Measurements from ENCODE around the gene CACNA1C.
"Not testable (repeated sequence)": the region's sequence is repeated elsewhere in the genome, so short reads cannot be mapped to it uniquely, and the experiment has no call there.

CACNA1C gene

DNA sequence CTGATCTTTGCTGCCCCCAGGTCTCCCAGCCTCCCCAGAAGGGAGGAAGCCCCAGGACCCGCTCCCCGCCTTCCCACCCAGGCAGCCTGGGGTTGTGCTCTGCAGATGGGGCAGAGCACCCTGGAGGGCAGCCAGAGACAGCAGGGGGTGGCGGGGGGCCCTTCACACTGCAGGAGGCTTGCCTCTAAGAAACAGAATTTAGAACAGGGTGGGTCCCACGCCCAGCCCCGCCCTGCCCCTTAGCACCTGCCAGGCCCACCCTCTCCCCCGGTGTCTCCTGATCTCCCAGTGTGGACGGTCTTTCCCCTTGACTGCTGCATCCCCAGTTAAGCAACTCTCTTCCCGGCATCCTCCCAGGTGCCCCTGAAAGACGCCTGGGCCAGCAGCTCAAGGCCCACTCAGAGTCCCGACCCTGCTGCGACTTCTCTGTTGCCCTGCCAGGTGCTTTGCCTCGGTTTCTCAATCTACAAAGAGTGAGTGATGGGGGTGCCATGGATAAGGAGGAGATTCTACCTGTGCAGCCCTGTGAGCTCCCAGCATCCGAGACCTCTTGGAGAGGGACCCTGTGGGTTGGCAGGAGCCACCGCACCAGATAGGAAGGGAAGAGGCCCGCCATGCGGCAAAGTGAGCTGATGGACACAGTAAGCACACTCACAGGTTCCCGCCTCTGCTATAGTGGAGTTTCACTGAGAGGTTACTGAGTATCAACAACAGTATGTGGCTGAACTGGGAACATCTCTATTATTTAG, 414.8 kb downstream of the CACNA1C start:
- no peak for DNase-seq

DNA sequence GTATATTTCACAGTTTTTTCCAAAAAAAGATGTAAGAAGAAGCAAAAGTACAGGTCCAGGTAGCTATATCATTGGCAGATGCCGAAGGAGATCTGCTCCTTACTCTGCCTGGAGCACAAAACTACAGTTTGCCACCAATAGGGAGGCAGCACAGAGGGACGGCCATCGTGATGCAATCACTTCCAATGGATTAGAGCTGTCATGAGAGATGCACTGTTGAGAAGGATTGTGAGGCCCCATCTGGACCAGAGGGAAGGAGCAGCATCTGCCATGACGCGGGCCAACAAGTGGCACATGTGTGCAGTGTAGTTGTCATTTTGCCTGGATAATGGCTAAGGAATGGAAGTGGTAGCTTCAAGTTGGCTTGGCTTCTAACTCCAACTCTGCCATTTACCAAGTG, 423.2 kb downstream of the CACNA1C start:
- no peak for DNase-seq

DNA sequence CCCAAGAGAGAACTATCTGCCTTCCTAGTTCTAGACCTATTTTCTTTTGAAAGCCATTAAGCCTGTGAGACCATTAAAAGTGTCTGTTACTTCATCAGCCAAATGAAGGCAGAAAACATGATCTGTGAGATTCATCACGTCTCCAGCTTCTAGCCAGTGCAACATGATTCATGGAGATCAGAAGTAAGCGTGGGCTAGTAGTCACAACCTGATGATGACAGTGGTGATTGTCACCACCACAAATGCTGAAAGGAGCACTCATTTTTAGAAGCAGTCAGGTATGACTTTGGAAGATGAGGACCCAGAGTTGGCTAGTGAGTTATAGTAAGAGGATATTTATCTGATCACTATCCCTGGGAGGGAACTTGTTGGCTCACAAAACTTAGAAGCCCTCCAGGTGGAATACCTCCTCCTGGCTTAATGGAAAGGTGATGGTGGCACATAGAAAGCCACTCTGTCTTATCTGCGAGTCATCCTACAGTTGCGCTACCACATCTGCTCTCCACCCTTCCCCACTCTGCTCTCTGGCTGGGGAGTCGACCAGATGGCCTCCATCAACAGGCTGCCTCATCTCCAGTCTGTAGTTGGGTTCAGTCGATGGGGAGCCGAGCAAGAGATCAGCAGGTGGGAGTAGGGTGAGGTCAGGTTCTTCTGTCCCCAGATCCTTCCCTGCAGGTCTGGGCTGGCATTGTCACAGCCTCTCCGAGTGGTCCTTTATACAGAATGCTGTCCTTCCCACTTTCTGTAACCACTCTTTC, 424.4 kb downstream of the CACNA1C start:
- DNase-seq: no peak

DNA sequence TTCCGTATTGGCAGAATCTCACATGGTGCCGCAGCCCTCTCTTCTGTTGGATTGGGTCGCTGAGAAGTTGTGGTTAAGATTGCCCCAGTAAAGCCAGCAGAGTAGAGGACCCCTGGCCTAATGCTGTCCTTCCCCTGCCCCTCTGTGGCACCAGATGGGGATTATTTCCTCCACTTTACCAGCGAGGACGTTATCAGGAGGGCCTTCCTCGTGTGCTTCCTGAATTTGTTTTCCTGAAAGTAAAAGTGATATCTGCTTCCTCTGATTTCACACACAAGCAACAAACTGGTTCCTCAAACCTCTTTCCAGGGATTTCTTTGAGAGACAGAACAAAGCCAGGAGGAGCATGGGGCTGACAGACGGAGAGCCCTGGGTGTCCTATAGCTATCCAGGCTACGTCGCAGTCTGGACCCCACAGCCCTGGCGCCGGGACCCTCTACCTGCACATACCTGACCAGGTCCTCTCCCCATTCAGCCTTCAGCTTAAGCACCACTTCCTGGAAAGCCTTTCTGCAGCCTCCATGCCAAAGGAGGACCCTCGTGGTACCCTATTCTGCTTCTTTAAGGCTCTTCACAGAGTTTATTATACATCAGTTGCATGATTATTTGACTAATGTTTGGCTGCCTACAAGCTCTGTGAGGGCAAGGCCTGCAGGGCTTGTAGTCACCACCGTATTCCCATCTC, 427.2 kb downstream of the CACNA1C start:
- no peak for DNase-seq

DNA sequence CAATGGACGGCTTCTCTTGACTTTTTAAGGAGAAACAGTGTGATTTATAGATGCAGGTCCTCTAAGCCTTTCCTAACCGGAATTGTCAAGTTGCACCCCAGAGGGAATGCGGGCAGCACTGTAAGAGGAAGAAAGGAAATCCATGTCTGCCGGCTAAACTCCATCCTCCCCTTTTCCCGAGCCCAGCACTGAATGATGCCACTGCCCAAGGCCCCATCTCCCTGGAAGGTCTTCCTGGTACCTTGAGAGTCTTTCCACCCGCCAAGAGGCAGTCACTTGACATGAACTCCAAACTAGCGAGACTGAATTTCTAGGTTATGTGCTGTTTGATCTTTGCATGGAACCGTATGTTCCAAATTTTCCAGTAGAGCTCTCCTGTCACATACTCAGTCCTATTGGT, 428.6 kb downstream of the CACNA1C start:
- DNase-seq: no peak

DNA sequence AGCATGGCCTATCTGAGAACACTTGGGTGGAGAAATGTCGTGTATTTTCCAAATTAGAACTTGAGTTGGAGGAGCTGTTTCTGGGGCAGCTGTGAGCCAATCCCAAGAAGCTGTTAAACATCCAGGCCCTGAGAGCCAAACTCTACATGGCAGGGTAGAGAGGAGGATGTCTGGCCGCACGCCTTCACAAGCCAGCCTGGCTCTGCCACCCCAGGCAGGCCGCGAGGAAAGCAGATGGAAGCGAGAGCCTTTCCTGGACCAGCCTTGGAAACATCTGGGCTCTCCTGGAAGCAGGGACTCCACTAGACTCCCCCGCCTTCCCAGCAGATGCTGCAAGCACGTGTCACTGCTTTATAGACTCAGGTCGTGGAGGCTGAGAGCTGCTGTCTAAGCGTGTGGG, 429.2 kb downstream of the CACNA1C start:
- DNase-seq: no peak

DNA sequence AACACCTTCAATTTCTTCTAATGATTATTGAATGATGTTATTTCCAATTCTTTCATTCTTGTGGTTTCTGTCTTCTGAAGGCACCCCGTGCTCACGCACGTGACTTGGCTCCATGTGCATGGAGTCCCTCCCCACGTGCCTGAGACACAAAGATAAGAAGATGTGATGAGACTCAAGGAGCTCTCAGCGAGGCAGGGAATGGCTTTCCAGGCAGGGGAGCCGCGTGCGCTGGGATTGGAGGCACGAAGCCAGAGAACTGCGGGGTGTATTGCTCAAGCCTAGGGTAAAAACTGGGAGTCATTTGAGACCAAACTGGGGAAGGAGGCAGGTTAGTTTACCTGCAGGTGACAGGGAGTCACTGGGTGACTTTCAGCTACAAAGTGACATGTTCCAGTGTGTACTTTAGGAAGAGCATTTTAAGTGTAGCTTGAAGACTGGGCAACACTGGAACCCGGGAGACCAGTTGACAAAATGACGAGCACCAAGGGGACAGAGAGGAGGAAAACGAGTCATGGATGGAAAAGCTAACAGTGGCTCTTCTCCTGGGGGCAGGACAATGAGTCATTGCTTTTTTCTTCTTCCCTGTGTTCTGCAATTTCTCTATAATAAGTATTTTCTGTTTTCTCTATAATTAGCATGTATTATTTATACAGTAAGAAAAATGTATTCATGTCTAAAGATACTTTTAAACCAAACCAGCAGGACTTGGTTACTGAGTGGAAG, 430.3 kb downstream of the CACNA1C start:
- no peak for DNase-seq

DNA sequence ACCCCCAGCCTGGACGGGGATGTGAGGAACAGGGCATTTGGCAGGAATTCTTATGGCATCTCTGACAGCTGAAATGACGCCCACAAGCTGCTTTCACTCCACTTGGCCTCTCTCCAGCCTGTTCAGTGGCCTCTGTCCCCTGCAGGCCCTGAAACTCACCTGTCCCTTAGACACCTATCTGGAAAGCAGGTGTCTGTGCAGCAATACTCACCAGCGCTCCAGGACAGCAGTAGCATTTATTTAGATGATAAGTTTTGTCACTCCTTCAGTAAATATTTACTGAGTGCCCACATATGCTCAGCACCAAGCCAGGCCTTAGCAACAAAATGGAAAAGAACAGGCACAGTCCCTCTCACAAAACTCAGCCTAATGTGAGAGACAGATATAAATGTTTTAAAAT, 430.9 kb downstream of the CACNA1C start:
- no peak for DNase-seq

DNA sequence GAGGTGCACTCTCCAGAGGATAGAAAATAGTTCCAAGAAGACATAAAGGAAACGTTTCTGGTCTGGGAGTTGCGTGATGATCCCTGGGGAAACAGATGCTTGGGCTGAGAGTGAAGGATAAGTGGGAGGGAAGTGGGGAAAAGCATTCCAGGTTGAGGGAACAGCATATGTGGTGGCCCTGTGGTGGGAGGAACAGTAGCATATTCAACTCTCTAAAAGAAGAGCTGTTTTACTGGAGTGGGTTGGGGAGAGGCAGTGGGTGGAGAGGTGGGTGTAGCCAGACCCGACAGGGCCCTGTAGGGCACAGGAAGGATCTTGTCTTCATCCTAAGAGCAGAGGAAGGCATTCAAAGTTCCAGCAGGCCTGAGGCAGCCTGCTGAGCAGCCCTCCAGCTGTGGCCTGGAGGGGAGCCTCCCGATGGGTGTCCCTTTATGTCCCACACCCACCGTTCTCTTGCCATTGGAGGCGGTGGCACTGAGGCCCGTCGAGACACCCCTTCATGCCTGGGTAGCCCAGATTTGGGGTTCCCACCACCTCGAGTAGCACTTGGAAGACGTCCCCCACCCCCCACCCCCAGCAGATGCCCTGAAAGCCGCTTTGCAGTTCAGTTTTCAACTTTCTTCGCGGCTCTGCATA, 431.5 kb downstream of the CACNA1C start:
- no peak for DNase-seq

DNA sequence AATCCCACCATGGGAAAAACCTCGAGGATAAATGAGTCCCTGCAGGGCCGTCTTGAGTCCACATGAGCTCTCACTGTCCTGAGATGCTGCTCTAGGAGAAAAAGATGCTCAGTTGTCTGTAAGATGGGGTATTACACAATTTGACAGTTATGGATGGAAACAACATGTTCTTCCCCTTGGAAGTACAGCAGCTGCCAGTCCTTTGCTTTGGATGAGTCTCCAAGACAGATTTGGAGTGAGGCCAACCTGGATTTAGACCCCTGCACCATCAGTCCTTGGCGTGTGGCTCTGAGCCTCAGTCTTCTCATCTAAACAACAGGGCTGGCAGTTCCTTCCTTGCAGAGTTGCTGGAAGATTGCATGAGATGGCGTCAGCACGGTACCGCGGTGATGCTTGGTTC, 432.9 kb downstream of the CACNA1C start:
- DNase-seq: no peak

DNA sequence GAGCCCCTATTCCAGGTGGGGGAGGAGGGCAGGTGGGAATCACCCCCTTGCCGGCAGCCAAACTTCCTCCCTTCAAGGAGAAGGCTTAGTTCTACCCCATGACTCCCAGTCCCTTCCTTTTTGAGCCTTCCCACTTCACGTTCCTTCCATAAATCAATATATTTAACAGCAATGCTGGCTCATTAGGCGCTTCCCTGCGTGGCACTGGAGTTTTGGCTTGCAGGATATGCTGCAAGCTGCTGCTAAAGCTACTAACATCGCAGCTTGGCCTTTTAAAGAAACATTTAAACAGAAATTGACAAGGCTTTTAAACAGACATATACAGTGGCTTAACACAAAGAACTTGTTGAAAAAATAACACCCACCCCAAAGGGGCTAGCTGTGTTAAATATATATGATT, 434.0 kb downstream of the CACNA1C start:
- no peak for DNase-seq

DNA sequence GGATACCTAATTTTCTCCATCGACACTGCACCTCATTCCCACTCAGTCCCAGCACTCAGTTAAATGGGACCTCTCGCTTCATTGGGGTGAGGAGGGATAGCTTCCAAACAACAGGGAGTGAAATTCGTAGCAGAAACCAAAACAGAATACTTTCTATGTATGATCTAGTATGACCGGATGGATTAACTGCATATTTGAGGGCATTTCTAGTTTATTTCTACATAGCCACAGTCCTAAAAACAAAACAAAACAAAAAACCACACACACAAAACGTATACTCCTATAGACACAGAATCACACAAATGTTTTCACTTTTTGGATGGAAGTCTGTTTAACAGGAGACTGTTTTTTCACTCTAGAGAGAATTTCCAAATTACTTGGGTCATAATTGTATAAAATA, 434.5 kb downstream of the CACNA1C start:
- no peak for DNase-seq

DNA sequence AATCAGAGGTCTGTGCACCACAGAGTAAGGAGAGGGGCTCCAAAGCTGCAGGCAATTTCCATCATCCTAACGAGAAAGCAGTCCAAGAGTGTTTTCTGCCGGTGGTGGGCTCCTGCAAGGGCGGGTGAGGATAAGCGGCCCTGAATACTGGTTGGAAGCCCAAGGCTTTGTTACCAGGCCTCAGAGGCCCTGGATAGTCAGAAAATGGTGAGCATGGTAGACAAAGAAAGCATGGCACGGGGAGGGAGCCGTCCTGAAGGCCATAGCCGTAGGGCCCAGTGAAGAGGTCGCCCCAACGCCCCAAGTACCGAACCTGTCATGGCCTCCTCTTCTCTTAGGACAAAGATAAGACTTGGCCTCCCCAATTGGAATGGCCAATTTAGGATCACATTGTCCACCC, 435.3 kb downstream of the CACNA1C start:
- DNase-seq: no peak

DNA sequence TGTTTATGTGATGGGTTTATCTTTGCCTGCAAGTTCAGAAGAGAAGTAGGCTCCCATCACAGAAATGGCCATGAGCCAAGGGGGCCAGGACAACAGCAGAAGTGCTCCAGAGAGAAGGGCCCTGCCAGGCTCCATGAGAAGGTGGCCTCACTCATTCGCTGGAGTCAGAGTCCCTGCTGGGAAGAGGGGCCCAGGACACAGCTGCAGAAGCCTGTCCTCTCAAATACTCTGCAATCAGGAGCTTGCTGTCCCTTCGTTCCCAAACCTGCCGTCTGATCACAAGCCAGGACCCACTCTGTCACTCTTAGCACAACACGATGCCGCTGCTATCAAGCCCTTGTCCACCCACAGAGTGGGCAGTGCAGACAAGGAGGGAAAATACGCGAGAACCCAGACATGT, 435.8 kb downstream of the CACNA1C start:
- DNase-seq: no peak

DNA sequence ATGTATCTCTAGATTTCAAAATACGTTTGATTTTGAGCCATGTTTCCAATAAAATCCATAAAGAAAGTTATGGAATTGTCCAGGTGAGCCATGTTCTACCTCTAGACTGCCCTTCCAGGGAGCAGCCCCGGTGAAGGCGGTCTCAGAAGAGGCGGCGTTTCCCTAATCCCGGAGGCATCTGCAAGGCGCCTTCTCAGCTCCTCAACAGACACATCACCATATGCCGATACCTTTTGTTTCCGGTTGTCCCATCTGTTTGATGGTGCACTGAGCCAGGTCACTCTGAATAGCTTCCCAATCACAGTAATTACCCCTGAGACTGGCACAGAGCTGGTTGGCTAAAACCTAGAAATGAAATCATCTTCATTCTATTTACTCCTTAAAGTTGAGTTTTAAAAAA, 436.5 kb downstream of the CACNA1C start:
- no peak for DNase-seq

DNA sequence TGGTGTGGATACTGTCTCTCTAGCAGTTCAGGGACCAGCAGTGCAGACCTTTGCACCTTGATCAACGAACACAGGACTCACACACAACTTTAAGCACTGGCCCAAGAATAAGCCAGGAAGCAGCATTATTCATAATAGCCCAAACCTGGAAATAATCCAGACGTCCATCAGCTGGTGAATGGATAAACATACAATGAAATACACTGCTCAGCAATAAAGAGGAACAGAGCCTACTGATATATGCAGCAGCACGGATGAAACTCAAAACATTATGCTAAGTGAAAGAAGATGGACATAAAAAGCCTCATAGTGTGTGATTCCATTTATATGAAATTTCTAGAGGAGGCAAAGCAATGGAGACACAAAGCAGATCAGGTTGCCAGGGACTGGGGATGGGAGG, 438.0 kb downstream of the CACNA1C start:
- no peak for DNase-seq

DNA sequence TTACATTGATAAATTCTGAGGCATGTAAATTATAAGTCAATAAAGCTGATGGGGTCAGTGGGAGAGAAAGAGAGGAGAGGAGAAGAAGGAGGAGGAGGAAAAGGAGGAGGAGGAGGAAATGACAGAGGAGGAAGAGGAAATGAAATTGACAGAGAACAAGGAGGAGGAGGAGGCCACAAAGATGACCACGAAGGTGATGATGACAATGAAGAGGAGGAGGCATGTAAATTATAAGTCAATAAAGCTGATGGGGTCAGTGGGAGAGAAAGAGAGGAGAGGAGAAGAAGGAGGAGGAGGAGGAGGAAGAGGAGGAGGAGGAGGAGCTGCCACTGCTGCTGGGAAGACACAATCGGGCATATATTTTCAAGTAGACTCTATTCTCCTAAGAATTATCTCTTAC, 438.6 kb downstream of the CACNA1C start:
- DNase-seq: not testable (repeated sequence)

DNA sequence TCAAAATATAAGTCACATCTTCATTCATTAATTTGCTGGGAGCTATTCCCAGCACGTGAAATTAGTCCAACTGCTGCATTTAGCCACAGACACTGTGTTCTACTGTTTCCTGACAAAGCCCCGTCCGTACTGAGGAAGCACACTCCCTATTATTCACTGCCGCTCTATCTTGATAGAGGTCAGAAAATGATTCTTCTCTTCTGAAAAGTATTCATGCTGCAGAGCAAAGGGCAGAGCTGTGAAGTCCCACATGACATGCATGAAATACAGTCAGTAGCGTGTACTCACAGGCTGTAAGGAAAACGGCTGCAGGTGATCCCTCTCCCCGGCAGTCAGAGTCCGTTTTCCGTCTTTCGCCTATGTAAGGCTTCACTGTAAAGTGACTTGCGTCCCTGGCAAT, 439.4 kb downstream of the CACNA1C start:
- no peak for DNase-seq

DNA sequence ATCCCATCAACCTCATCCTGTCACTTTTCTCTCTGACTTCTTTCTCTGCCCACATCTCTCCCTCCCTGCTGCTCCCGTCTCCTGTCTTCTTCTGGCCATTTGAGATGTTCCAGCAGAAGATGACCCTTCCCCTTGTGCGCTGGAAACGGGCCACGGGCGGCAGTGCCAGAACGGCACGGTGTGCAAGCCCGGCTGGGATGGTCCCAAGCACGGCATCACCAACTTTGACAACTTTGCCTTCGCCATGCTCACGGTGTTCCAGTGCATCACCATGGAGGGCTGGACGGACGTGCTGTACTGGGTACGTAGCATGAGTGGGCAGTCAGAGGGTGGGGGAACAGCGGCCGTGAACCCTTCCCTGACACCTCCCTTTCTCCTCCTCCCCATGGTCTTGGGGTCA, 440.3 kb downstream of the CACNA1C start:
- no peak for DNase-seq

DNA sequence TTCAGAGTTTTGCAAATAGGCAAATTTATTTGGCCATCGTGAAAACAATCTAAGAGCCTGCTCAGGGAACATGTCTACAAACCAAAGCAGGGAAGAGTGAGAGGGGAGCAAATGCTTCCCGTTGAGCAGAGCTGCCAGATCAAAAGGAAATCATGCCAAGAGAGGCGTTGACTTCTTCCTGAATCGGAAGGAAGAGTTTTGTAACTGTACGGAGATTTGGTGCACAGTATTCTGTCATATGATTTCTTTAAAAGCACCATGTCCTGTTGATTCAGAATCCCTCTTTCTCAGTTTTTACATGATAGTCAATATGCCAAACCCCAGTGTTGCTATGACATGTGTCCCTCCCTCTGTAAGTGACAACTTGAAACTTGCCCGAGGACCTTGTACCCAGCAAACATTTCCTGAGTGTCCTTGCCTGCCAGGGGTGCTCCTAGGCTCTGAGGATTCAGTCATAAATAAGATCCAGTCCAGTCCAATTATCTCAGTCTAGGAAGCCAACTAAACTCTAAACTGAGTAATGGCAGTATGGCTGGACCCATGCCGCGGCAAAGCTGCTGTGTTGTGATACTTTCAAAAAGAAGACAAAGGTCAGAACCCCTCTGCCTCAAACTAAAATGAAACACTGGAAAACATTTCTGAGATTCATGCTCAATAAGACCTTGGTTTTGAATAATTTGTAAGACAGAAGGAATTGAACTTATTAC, 441.9 kb downstream of the CACNA1C start:
- DNase-seq: no peak

DNA sequence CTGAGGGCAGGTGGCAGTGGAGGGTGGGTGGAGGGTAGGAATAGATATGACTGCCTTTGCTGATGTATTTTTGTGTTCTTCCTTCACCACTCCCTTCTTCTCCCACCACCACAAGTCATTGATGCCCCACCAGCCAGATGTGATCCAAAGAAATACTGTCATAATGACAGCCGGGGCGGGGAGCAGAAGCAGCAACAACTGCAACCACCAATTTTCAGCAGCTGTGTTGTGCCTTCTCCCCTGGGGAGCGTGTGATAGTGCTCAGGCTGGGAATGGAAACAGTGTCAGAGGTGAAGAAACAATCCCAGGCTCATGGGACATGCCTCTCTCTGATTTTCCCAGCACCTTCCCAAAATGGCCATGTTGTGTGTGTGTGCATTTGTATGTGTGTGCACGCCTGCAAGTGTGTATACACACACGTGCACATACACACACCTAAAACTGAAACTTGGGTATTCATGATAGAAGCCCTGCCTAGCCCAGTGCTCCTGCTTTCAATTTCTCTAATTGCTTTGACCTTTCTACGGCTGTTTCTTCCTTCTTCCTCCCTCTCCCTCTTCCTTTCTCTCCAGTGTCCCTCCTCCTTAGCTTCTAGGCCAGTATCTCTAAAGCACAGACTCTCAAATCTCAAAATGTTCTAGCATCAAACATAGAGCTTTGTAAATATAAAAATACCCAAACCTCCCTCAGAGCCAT, 442.8 kb downstream of the CACNA1C start:
- no peak for DNase-seq

Data from stimulated activated CD4-positive, alpha-beta T cell treated with anti-CD3 and anti-CD28 coated beads, Interleukin-2, amount 100 ng/mL, for 48 hours (primary cell).